ENCODE measurements around the gene MAGEA12. TPM values are rescaled to one million over a fixed set of nuclear protein-coding genes. Genes with fewer than 3 reads are reported as not detected.
"Not testable (repeated sequence)": the region's sequence is repeated elsewhere in the genome, so short reads cannot be mapped to it uniquely, and the experiment has no call there.

Gene MAGEA12
- total RNA-seq, 1 experiment from 2014 or later = not detected

GRCh38 chrX:152761582-152761981, 28.0 kb downstream of the MAGEA12 start:
- ATAC-seq; POLR2A ChIA-PET; H3K4me3 ChIP-seq (ENCODE audit: low read depth in 2 of 2, low read length in 2 of 2); CTCF ChIA-PET; H3K36me3 ChIP-seq (ENCODE audit: control insufficient read depth, insufficient read depth, low read length); intact Hi-C loops (cut with micrococcal nuclease; ENCODE audit: unreplicated experiment); H3K27ac ChIP-seq (ENCODE audit: low read length); H3K9me3 ChIP-seq (ENCODE audit: control insufficient read depth, insufficient read depth, low read depth, low read length); H3K27me3 ChIP-seq (ENCODE audit: control insufficient read depth, insufficient read depth, low read length); in situ Hi-C loops (cut with HindIII; ENCODE audit: low pct_unique_long_range_greater_than_20kb, low sequenced_read_pairs); DNase-seq (ENCODE audit: low read depth, low spot score); H3K4me1 ChIP-seq (ENCODE audit: control insufficient read depth, insufficient read depth, low read length); BruUV-seq (replicated peaks): not testable (repeated sequence)

GRCh38 chrX:152766562-152766961, 33.0 kb downstream of the MAGEA12 start:
- H3K4me1 ChIP-seq (ENCODE audit: control insufficient read depth, insufficient read depth, low read length); in situ Hi-C loops (cut with HindIII; ENCODE audit: low pct_unique_long_range_greater_than_20kb, low sequenced_read_pairs); H3K27me3 ChIP-seq (ENCODE audit: control insufficient read depth, insufficient read depth, low read length); CTCF ChIA-PET; H3K36me3 ChIP-seq (ENCODE audit: control insufficient read depth, insufficient read depth, low read length); ATAC-seq; intact Hi-C loops (cut with micrococcal nuclease; ENCODE audit: unreplicated experiment); DNase-seq (ENCODE audit: low read depth, low spot score); H3K9me3 ChIP-seq (ENCODE audit: control insufficient read depth, insufficient read depth, low read depth, low read length); BruUV-seq (replicated peaks); POLR2A ChIA-PET; H3K27ac ChIP-seq (ENCODE audit: low read length); H3K4me3 ChIP-seq (ENCODE audit: low read depth in 2 of 2, low read length in 2 of 2): not testable (repeated sequence)

- H3K27me3 ChIP-seq (ENCODE audit: control insufficient read depth, insufficient read depth, low read length); POLR2A ChIA-PET; BruUV-seq (replicated peaks); H3K36me3 ChIP-seq (ENCODE audit: control insufficient read depth, insufficient read depth, low read length); H3K9me3 ChIP-seq (ENCODE audit: control insufficient read depth, insufficient read depth, low read depth, low read length); intact Hi-C loops (cut with micrococcal nuclease; ENCODE audit: unreplicated experiment); H3K27ac ChIP-seq (ENCODE audit: low read length); ATAC-seq; in situ Hi-C loops (cut with HindIII; ENCODE audit: low pct_unique_long_range_greater_than_20kb, low sequenced_read_pairs); DNase-seq (ENCODE audit: low read depth, low spot score); CTCF ChIA-PET; H3K4me1 ChIP-seq (ENCODE audit: control insufficient read depth, insufficient read depth, low read length); H3K4me3 ChIP-seq (ENCODE audit: low read depth in 2 of 2, low read length in 2 of 2): not testable (repeated sequence)
These were observed 36.2 kb downstream of the MAGEA12 start, which contains the start of gene MAGEA6 for GRCh38 chrX:152769549-152770289. TSS of gene MAGEA6 (minus strand) at chrX:152769689. CDS start at chrX:152767650, 2,039 bp downstream.

GRCh38 chrX:152787062-152787461, 53.5 kb downstream of the MAGEA12 start:
- H3K27ac ChIP-seq (ENCODE audit: low read length); H3K36me3 ChIP-seq (ENCODE audit: control insufficient read depth, insufficient read depth, low read length); intact Hi-C loops (cut with micrococcal nuclease; ENCODE audit: unreplicated experiment); DNase-seq (ENCODE audit: low read depth, low spot score); H3K27me3 ChIP-seq (ENCODE audit: control insufficient read depth, insufficient read depth, low read length); H3K4me1 ChIP-seq (ENCODE audit: control insufficient read depth, insufficient read depth, low read length); BruUV-seq (replicated peaks); H3K4me3 ChIP-seq (ENCODE audit: low read depth in 2 of 2, low read length in 2 of 2); CTCF ChIA-PET; H3K9me3 ChIP-seq (ENCODE audit: control insufficient read depth, insufficient read depth, low read depth, low read length); in situ Hi-C loops (cut with HindIII; ENCODE audit: low pct_unique_long_range_greater_than_20kb, low sequenced_read_pairs); POLR2A ChIA-PET: not testable (repeated sequence)
- ATAC-seq = peak; percentile 72

Other genes with a start within 250 kb of the MAGEA12 start
- 0.03 TPM for gene GABRQ, start 95.9 kb upstream of the MAGEA12 start, total RNA-seq (2021; ENCODE audit: unreplicated experiment)
- gene MAGEA3, start 35.0 kb upstream of the MAGEA12 start, total RNA-seq (2021; ENCODE audit: unreplicated experiment) = 0.21 TPM
- not detected for gene CSAG2, start 24.5 kb upstream of the MAGEA12 start, total RNA-seq (2021; ENCODE audit: unreplicated experiment)
- gene MAGEA2B, start 19.1 kb upstream of the MAGEA12 start, total RNA-seq (2021; ENCODE audit: unreplicated experiment) = not detected
- gene CSAG1, start within 50 bp of the MAGEA12 start, total RNA-seq (2021; ENCODE audit: unreplicated experiment) = not detected
- 0.28 TPM for gene MAGEA2, start 20.1 kb downstream of the MAGEA12 start, total RNA-seq (2021; ENCODE audit: unreplicated experiment)
- 0.26 TPM for gene CSAG3, start 25.5 kb downstream of the MAGEA12 start, total RNA-seq (2021; ENCODE audit: unreplicated experiment)
- 0.57 TPM for gene MAGEA6, start 35.9 kb downstream of the MAGEA12 start, total RNA-seq (2021; ENCODE audit: unreplicated experiment)
- gene CETN2, start 97.0 kb downstream of the MAGEA12 start, total RNA-seq (2021; ENCODE audit: unreplicated experiment) = 63.3 TPM
- 75.0 TPM for gene NSDHL, start 97.3 kb downstream of the MAGEA12 start, total RNA-seq (2021; ENCODE audit: unreplicated experiment)
- gene ZNF185, start 164.3 kb downstream of the MAGEA12 start, total RNA-seq (2021; ENCODE audit: unreplicated experiment) = 5.4 TPM

Data from Panc1 (cell line).